Kidney glomerular epithelial cell (primary cell): Measurements from ENCODE around the gene ZEB2.

Experiments
- DNase-seq: peaks from one replicate; lab custom pipeline; 2025; lab: John Stamatoyannopoulos, UW

Gene ZEB2

GRCh38 chr2:144357623-144358373 lies 162.1 kb downstream of the ZEB2 start:
- DNase-seq, result peak; percentile 96

GRCh38 chr2:144356402-144356801 lies 163.5 kb downstream of the ZEB2 start:
- no peak for DNase-seq

- DNase-seq, result no peak
Observed at GRCh38 chr2:144354953-144355352, 165.0 kb downstream of the ZEB2 start.

GRCh38 chr2:144351687-144352086 lies 168.2 kb downstream of the ZEB2 start:
- no peak for DNase-seq

- peak; percentile 53 for DNase-seq
Observed at GRCh38 chr2:144350151-144350802, 169.6 kb downstream of the ZEB2 start.

GRCh38 chr2:144349674-144350073 lies 170.2 kb downstream of the ZEB2 start:
- DNase-seq, result peak; percentile 56

GRCh38 chr2:144348846-144349245 lies 171.1 kb downstream of the ZEB2 start:
- no peak for DNase-seq

- DNase-seq, result no peak
Observed at GRCh38 chr2:144346229-144346628, 173.7 kb downstream of the ZEB2 start.

- no peak for DNase-seq
Observed at GRCh38 chr2:144343145-144343544, 176.8 kb downstream of the ZEB2 start.

GRCh38 chr2:144341538-144341937 lies 178.4 kb downstream of the ZEB2 start:
- DNase-seq, result no peak

GRCh38 chr2:144339048-144339447 lies 180.9 kb downstream of the ZEB2 start:
- DNase-seq, result no peak

GRCh38 chr2:144334551-144334950 lies 185.4 kb downstream of the ZEB2 start:
- DNase-seq, result peak; percentile 52
